HG02759 (cell line): ENCODE measurements around the gene TEX29.

Source experiments
- ATAC-seq: cut with Tn5 transposase; IDR thresholded peaks from one replicate; pipeline ENCODE4 v1.9.1; 2021; ENCODE audit warnings: mild to moderate bottlenecking, moderate library complexity; ENCODE audit not compliant: unreplicated experiment

Gene TEX29

GRCh38 chr13:111365149-111366005 is 44.9 kb downstream of the TEX29 start:
- no peak for ATAC-seq

GRCh38 chr13:111367340-111367739 is 46.9 kb downstream of the TEX29 start:
- ATAC-seq, result no peak

- no peak for ATAC-seq
Observed at GRCh38 chr13:111368091-111368490, 47.6 kb downstream of the TEX29 start.

- no peak for ATAC-seq
Observed at GRCh38 chr13:111370147-111370546, 49.7 kb downstream of the TEX29 start.

- ATAC-seq, result no peak
Observed at GRCh38 chr13:111370570-111371535, 50.4 kb downstream of the TEX29 start.

- no peak for ATAC-seq
Observed at GRCh38 chr13:111371720-111372119, 51.3 kb downstream of the TEX29 start.

GRCh38 chr13:111372651-111373425 is 52.4 kb downstream of the TEX29 start:
- no peak for ATAC-seq

GRCh38 chr13:111373486-111373885 is 53.0 kb downstream of the TEX29 start:
- ATAC-seq, result no peak

GRCh38 chr13:111380431-111380830 is 60.0 kb downstream of the TEX29 start:
- ATAC-seq, result no peak

GRCh38 chr13:111382411-111382810 is 62.0 kb downstream of the TEX29 start:
- no peak for ATAC-seq

- no peak for ATAC-seq
Observed at GRCh38 chr13:111382877-111383276, 62.4 kb downstream of the TEX29 start.

- no peak for ATAC-seq
Observed at GRCh38 chr13:111383591-111384440, 63.4 kb downstream of the TEX29 start.

GRCh38 chr13:111384441-111385182 is 64.2 kb downstream of the TEX29 start:
- ATAC-seq, result no peak

GRCh38 chr13:111385183-111385857 is 64.9 kb downstream of the TEX29 start:
- ATAC-seq, result no peak

GRCh38 chr13:111387026-111387871 is 66.8 kb downstream of the TEX29 start:
- no peak for ATAC-seq

- no peak for ATAC-seq
Observed at GRCh38 chr13:111387945-111388600, 67.6 kb downstream of the TEX29 start.

- no peak for ATAC-seq
Observed at GRCh38 chr13:111388851-111389500, 68.5 kb downstream of the TEX29 start.
